Endodermal cell (in vitro differentiated cells): ENCODE data around the gene CPAMD8. TPM values are rescaled to one million over a fixed set of nuclear protein-coding genes. Genes with fewer than 3 reads are reported as not detected.

Experiments
- DNase-seq: peaks from one replicate; pipeline ENCODE4 v3.0.0-alpha.2; 2017
- H3K27ac ChIP-seq: 2 replicates; pipeline ENCODE4 v1.5.1; 2013; ENCODE audit warnings: mild to moderate bottlenecking, low read depth, low read length, moderate library complexity
- H3K27me3 ChIP-seq: 2 replicates; pipeline ENCODE4 v1.6.1; 2013; ENCODE audit warnings: mild to moderate bottlenecking, low read length, moderate library complexity; ENCODE audit not compliant: insufficient read depth, control insufficient read depth, poor library complexity, severe bottlenecking
- H3K36me3 ChIP-seq: 2 replicates; pipeline ENCODE4 v1.7.0; 2013; ENCODE audit warnings: mild to moderate bottlenecking, low read length, moderate library complexity; ENCODE audit not compliant: control insufficient read depth, insufficient read depth
- H3K4me1 ChIP-seq: one replicate; pipeline ENCODE4 v1.7.0; 2013; ENCODE audit warnings: low read length; ENCODE audit not compliant: control insufficient read depth, insufficient read depth
- H3K4me3 ChIP-seq: 2 replicates; pipeline ENCODE4 v1.5.1; 2013; ENCODE audit warnings: mild to moderate bottlenecking, low read length, moderate library complexity
- H3K9ac ChIP-seq: 2 replicates; pipeline ENCODE4 v1.6.1; 2013; ENCODE audit warnings: mild to moderate bottlenecking, low read length, moderate library complexity; ENCODE audit not compliant: poor library complexity, severe bottlenecking; ENCODE audit errors: extremely low read depth
- H3K9me3 ChIP-seq: 2 replicates; pipeline ENCODE4 v1.6.1; 2013; ENCODE audit warnings: mild to moderate bottlenecking, low read length, moderate library complexity; ENCODE audit not compliant: control insufficient read depth
- H3K27ac Mint-ChIP-seq: 2 replicates; pipeline ENCODE4 v1.8.0; 2020; ENCODE audit warnings: mixed read lengths
- H3K27me3 Mint-ChIP-seq: 2 replicates; pipeline ENCODE4 v1.8.0; 2021; ENCODE audit warnings: mild to moderate bottlenecking, mixed read lengths; ENCODE audit not compliant: insufficient read depth
- H3K36me3 Mint-ChIP-seq: 2 replicates; pipeline ENCODE4 v1.8.0; 2020; ENCODE audit warnings: low read depth, mixed read lengths
- H3K4me1 Mint-ChIP-seq: 2 replicates; pipeline ENCODE4 v1.8.0; 2020; ENCODE audit warnings: mixed read lengths
- H3K4me3 Mint-ChIP-seq: 2 replicates; pipeline ENCODE4 v1.8.0; 2020; ENCODE audit warnings: mild to moderate bottlenecking, moderate library complexity, mixed read lengths
- H3K9me3 Mint-ChIP-seq: 2 replicates; pipeline ENCODE4 v1.8.0; 2020; ENCODE audit warnings: mild to moderate bottlenecking, mixed read lengths
- WGBS, 2 experiments: methylation state at CpG; one replicate each; pipeline versions ENCODE4 v1.1.5 to v1.1.7; 2013; ENCODE audit warnings: missing lambda C conversion rate in 2 of 2, mixed read lengths in 1 of 2; ENCODE audit not compliant: insufficient coverage in 1 of 2, insufficient read length in 1 of 2; 5-methylcytosine and 5-hydroxymethylcytosine counted together
- total RNA-seq, 2 donors: library from RNA; stranded (reverse); fragmentation: NEBNext Ultra II Directional in 1 of 2; extraction: Animal tissue kit (Norgen Biotek cat#: 25700) in 1 of 2; gene quantifications; 2 replicates in 1 of 2; 3 replicates in 1 of 2; pipeline ENCODE4 v1.2.1, GENCODE V29; 2021
- TF ChIP-seq, protein P1 (sequence below): fragments of 200-600 bp; sonication (generic); conservative IDR thresholded peaks from 2 replicates; pipeline ENCODE4 v1.5.0; 2021; ENCODE audit warnings: antibody characterized with exemption, mild to moderate bottlenecking

Gene CPAMD8
- total RNA-seq, 2 donors from 2014 or later, result 19.7 to 22.9 TPM

DNA sequence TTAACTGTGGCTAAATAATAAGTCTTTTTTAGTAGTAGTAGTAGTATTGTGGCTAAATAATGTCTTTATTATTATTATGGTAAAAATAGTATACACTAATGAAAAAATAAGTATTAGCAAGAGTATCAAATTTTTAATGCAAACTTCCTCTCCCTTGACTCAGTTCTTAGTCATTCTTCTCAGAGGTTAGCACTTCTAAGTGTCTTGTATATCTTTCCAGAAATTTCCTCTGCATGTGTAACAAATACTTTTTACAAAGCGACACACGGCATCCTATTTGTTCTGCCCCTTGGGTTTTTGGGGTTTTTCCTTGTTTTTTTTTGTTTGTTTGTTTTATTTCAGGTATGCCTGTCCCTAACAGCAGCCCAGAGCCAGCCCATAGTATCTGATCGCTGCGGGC is 176.5 kb downstream of the CPAMD8 start:
- 98% methylated on average over 4 of the region's 4 CpGs; no CpG with 5 or more reads in 1 of the 2 experiments for WGBS, 2 experiments
- Mint-ChIP-seq H3K4me3 (no peak overlapping the region), H3K36me3 (peaks cover 86% of the 10 kb centered on the region), H3K27me3 (no peaks in the 10 kb centered on the region), H3K4me1 (no peaks in the 10 kb centered on the region), H3K9me3 (no peaks in the 10 kb centered on the region), H3K27ac (no peak overlapping the region)
- no peaks in the 10 kb centered on the region for H3K27me3 ChIP-seq
- TF ChIP-seq, protein P1, sequence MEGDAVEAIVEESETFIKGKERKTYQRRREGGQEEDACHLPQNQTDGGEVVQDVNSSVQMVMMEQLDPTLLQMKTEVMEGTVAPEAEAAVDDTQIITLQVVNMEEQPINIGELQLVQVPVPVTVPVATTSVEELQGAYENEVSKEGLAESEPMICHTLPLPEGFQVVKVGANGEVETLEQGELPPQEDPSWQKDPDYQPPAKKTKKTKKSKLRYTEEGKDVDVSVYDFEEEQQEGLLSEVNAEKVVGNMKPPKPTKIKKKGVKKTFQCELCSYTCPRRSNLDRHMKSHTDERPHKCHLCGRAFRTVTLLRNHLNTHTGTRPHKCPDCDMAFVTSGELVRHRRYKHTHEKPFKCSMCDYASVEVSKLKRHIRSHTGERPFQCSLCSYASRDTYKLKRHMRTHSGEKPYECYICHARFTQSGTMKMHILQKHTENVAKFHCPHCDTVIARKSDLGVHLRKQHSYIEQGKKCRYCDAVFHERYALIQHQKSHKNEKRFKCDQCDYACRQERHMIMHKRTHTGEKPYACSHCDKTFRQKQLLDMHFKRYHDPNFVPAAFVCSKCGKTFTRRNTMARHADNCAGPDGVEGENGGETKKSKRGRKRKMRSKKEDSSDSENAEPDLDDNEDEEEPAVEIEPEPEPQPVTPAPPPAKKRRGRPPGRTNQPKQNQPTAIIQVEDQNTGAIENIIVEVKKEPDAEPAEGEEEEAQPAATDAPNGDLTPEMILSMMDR, result no peak
- no peak overlapping the region for H3K9ac ChIP-seq
- H3K36me3 ChIP-seq, result peaks cover 93% of the 10 kb centered on the region
- no peak overlapping the region for H3K4me3 ChIP-seq
- no peak for DNase-seq
- no peaks in the 10 kb centered on the region for H3K4me1 ChIP-seq
- H3K9me3 ChIP-seq, result no peaks in the 10 kb centered on the region
- H3K27ac ChIP-seq, result no peak overlapping the region

DNA sequence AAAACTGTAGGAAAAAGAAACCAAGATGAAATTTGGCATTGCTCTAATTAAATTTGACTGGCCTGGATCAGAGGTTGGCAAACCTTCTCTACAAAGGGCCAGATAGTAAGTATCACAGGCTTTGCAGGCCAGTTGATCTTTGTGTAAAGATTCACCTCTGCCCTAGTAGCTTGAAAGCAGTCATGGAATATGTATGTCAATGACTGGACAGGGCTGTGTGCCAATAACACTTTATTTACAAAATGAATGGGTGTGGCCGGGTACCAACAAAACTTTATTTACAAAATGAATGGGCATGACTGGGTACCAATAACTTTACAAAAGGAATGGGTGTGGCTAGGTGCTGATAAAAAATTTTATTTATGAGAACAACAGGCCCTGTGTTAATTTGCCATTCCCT is 177.4 kb downstream of the CPAMD8 start:
- H3K36me3 ChIP-seq, result peaks cover 93% of the 10 kb centered on the region
- H3K27me3 Mint-ChIP-seq, result no peaks in the 10 kb centered on the region
- DNase-seq, result no peak
- no peak overlapping the region for H3K27ac ChIP-seq
- WGBS, 2 experiments, result 86 to 100% methylated on average over 1 of the region's 1 CpG
- no peak overlapping the region for H3K4me3 Mint-ChIP-seq
- H3K27ac Mint-ChIP-seq, result no peak overlapping the region
- H3K4me1 Mint-ChIP-seq, result no peaks in the 10 kb centered on the region
- no peak overlapping the region for H3K9ac ChIP-seq
- no peak overlapping the region for H3K4me3 ChIP-seq
- H3K9me3 Mint-ChIP-seq, result no peaks in the 10 kb centered on the region
- H3K9me3 ChIP-seq, result no peaks in the 10 kb centered on the region
- TF ChIP-seq, protein P1, result no peak
- H3K27me3 ChIP-seq, result no peaks in the 10 kb centered on the region
- no peaks in the 10 kb centered on the region for H3K4me1 ChIP-seq
- H3K36me3 Mint-ChIP-seq, result peaks cover 86% of the 10 kb centered on the region

DNA sequence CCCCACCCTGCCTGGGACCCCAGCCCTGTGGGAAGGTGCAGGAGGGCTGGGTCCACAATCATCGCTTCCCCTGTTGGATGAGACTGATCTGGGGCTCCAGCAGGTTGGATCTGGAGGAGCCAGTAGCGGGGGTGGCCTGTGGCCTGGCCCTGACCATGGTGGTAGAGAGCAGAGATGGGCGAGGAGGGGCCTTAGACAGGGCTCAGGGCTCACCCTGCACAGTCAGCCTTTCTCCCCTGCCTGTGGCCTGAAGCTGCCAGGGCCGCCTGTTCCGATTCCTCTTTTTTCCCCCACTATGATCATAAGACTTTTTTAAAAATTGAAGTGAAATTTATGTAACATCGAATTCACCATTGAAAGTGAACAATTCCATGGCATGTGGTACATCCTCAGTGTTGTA is 179.2 kb downstream of the CPAMD8 start:
- Histone ChIP-seq H3K4me1 (no peaks in the 10 kb centered on the region), H3K27me3 (no peaks in the 10 kb centered on the region), H3K9ac (no peak overlapping the region), H3K9me3 (no peaks in the 10 kb centered on the region), H3K4me3 (no peak overlapping the region), H3K36me3 (peaks cover 89% of the 10 kb centered on the region), H3K27ac (no peak overlapping the region)
- H3K4me3 Mint-ChIP-seq, result no peak overlapping the region
- no peaks in the 10 kb centered on the region for H3K27me3 Mint-ChIP-seq
- WGBS, 2 experiments, result 88% methylated on average over 4 of the region's 6 CpGs; no CpG with 5 or more reads in 1 of the 2 experiments
- H3K4me1 Mint-ChIP-seq, result no peaks in the 10 kb centered on the region
- TF ChIP-seq, protein P1, result no peak
- no peak for DNase-seq
- H3K36me3 Mint-ChIP-seq, result peaks cover 83% of the 10 kb centered on the region
- no peak overlapping the region for H3K27ac Mint-ChIP-seq
- no peaks in the 10 kb centered on the region for H3K9me3 Mint-ChIP-seq
